Neural progenitor cell (in vitro differentiated cells): Measurements from ENCODE around the gene CPNE8. TPM values are rescaled to one million over a fixed set of nuclear protein-coding genes. Genes with fewer than 3 reads are reported as not detected.

Experiments used
- DNase-seq: peaks from one replicate; pipeline ENCODE4 v3.0.0-alpha.2; 2016; ENCODE audit warnings: low spot score
- H2AFZ ChIP-seq: fragments of 200-600 bp; sonication (generic); replicated peaks from 2 replicates; pipeline ENCODE4 v1.6.1; 2016; ENCODE audit warnings: antibody characterized with exemption
- H3F3A ChIP-seq: fragments of 200-600 bp; sonication (generic); 2 replicates; pipeline ENCODE4 v1.6.1; 2016; ENCODE audit warnings: antibody characterized with exemption, low read depth
- H3K27ac ChIP-seq: fragments of 200-600 bp; sonication (generic); 2 replicates; pipeline ENCODE4 v1.5.1; 2016; ENCODE audit warnings: mild to moderate bottlenecking
- H3K27me3 ChIP-seq: fragments of 200-600 bp; sonication (generic); 2 replicates; pipeline ENCODE4 v1.6.1; 2016; ENCODE audit warnings: mild to moderate bottlenecking, moderate library complexity
- H3K36me3 ChIP-seq: fragments of 200-600 bp; sonication (generic); 2 replicates; pipeline ENCODE4 v1.5.1; 2016
- H3K4me1 ChIP-seq: fragments of 200-600 bp; sonication (generic); 2 replicates; pipeline ENCODE4 v1.6.1; 2016; ENCODE audit warnings: mixed run types
- H3K4me2 ChIP-seq: fragments of 200-600 bp; sonication (generic); 2 replicates; pipeline ENCODE4 v1.6.1; 2016
- H3K4me3 ChIP-seq: fragments of 200-600 bp; sonication (generic); 2 replicates; pipeline ENCODE4 v1.5.1; 2016
- H3K79me2 ChIP-seq: fragments of 200-600 bp; sonication (generic); 2 replicates; pipeline ENCODE4 v1.6.1; 2016; ENCODE audit warnings: low read depth
- H3K9ac ChIP-seq: fragments of 200-600 bp; sonication (generic); 2 replicates; pipeline ENCODE4 v1.6.1; 2016
- H3K9me3 ChIP-seq: fragments of 200-600 bp; sonication (generic); 2 replicates; pipeline ENCODE4 v1.5.1; 2016; ENCODE audit warnings: low read depth
- H4K20me1 ChIP-seq: fragments of 200-600 bp; sonication (generic); 2 replicates; pipeline ENCODE4 v1.6.1; 2016; ENCODE audit warnings: low read depth
- H3K27ac Mint-ChIP-seq: 3 replicates; pipeline ENCODE4 v1.8.0; 2021; ENCODE audit warnings: mixed read lengths
- H3K27me3 Mint-ChIP-seq: 2 replicates; pipeline ENCODE4 v1.8.0; 2022; ENCODE audit warnings: low read depth, mild to moderate bottlenecking, inconsistent platforms, moderate library complexity, mixed read lengths; ENCODE audit not compliant: insufficient read depth
- H3K36me3 Mint-ChIP-seq: 3 replicates; pipeline ENCODE4 v1.8.0; 2021; ENCODE audit warnings: mixed read lengths
- H3K4me1 Mint-ChIP-seq: 3 replicates; pipeline ENCODE4 v1.8.0; 2021; ENCODE audit warnings: mixed read lengths
- H3K4me3 Mint-ChIP-seq: 3 replicates; pipeline ENCODE4 v1.8.0; 2021; ENCODE audit warnings: mild to moderate bottlenecking, moderate library complexity, mixed read lengths
- H3K9me3 Mint-ChIP-seq: 3 replicates; pipeline ENCODE4 v1.8.0; 2020; ENCODE audit warnings: mixed read lengths
- EZH2 ChIP-seq: fragments of 200-600 bp; sonication (generic); IDR thresholded peaks from 2 replicates; pipeline ENCODE4 v1.6.1; 2017; ENCODE audit warnings: antibody characterized with exemption, mild to moderate bottlenecking, moderate library complexity
- EZH2phosphoT487 ChIP-seq: fragments of 200-600 bp; sonication (generic); IDR thresholded peaks from 2 replicates; pipeline ENCODE4 v1.6.1; 2017; ENCODE audit warnings: antibody characterized with exemption
- total RNA-seq: library from RNA; depleted of rRNA; stranded (reverse); fragments of >200 nt; gene quantifications from 2 replicates; pipeline ENCODE4 v1.2.3, GENCODE V29; 2015; ENCODE audit warnings: low replicate concordance
- TF ChIP-seq, protein P1 (sequence below): fragments of 200-600 bp; sonication (generic); IDR thresholded peaks from 2 replicates; pipeline ENCODE4 v1.5.1; 2017; ENCODE audit warnings: antibody characterized with exemption, mild to moderate bottlenecking

CPNE8 gene
- total RNA-seq, 1 donor from 2014 or later = 19.5 TPM

DNA sequence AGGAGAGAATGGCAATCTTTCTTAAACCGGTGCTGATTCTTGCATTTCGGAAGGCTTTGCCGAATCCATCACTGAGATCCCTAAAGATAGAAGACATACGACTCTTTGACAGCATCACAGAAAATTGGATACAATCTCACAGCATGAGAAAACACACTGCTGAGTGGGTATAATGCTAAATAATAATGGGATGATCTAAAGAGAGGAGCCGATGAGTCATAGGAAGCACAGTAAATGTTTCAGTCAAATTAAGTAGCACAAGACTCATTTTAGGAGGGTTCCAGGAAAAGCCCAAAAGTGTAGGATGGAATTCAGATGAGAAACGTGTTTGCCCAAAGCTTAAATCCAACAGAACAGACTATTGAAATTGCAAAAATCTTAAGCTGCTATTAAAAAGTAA lies 81.7 kb downstream of the CPNE8 start:
- Mint-ChIP-seq H3K4me3 (no peak overlapping the region), H3K9me3 (no peaks in the 10 kb centered on the region), H3K27ac (peak overlapping the region; percentile 8), H3K36me3 (peaks cover 2% of the 10 kb centered on the region), H3K27me3 (no peaks in the 10 kb centered on the region), H3K4me1 (peaks cover 17% of the 10 kb centered on the region)
- H3K9me3 ChIP-seq = no peaks in the 10 kb centered on the region
- no peak overlapping the region for H3K4me2 ChIP-seq
- H4K20me1 ChIP-seq = no peaks in the 10 kb centered on the region
- H3F3A ChIP-seq = no peaks in the 10 kb centered on the region
- H2AFZ ChIP-seq = no peak overlapping the region
- H3K4me1 ChIP-seq = peaks cover 7% of the 10 kb centered on the region
- TF ChIP-seq, protein P1, sequence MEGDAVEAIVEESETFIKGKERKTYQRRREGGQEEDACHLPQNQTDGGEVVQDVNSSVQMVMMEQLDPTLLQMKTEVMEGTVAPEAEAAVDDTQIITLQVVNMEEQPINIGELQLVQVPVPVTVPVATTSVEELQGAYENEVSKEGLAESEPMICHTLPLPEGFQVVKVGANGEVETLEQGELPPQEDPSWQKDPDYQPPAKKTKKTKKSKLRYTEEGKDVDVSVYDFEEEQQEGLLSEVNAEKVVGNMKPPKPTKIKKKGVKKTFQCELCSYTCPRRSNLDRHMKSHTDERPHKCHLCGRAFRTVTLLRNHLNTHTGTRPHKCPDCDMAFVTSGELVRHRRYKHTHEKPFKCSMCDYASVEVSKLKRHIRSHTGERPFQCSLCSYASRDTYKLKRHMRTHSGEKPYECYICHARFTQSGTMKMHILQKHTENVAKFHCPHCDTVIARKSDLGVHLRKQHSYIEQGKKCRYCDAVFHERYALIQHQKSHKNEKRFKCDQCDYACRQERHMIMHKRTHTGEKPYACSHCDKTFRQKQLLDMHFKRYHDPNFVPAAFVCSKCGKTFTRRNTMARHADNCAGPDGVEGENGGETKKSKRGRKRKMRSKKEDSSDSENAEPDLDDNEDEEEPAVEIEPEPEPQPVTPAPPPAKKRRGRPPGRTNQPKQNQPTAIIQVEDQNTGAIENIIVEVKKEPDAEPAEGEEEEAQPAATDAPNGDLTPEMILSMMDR = no peak
- TF ChIP-seq EZH2 (no peak), EZH2phosphoT487 (no peak)
- no peak overlapping the region for H3K4me3 ChIP-seq
- peak overlapping the region; percentile 30 for H3K27ac ChIP-seq
- no peak overlapping the region for H3K9ac ChIP-seq
- DNase-seq = no peak
- H3K79me2 ChIP-seq = no peaks in the 10 kb centered on the region
- H3K27me3 ChIP-seq = no peaks in the 10 kb centered on the region
- H3K36me3 ChIP-seq = no peaks in the 10 kb centered on the region

DNA sequence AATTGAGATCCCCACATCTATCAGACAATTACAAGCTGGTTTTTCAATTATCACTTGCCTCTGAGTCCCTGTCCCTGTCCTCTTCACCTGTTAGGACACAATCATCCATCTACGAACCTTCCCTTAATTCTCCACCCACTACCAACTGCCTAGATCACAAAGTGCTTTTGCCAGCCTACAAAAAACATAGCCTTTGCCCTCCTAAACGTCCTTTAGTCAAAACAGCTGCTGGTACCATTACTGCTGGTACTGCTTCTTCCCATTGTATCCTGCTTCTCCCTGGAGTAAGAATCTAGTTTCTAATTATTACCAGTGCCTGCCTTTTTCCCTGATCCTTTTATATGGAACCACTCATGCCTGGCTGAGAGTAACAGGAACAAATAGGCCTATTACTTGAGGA lies 82.1 kb downstream of the CPNE8 start:
- Mint-ChIP-seq H3K4me3 (no peak overlapping the region), H3K27me3 (no peaks in the 10 kb centered on the region), H3K36me3 (peaks cover 2% of the 10 kb centered on the region), H3K27ac (no peak overlapping the region), H3K9me3 (no peaks in the 10 kb centered on the region), H3K4me1 (peaks cover 17% of the 10 kb centered on the region)
- Histone ChIP-seq H3K9me3 (no peaks in the 10 kb centered on the region), H4K20me1 (no peaks in the 10 kb centered on the region), H3K27ac (peak overlapping the region; percentile 30), H3F3A (no peaks in the 10 kb centered on the region), H3K4me2 (no peak overlapping the region), H2AFZ (no peak overlapping the region), H3K4me1 (peaks cover 7% of the 10 kb centered on the region), H3K79me2 (no peaks in the 10 kb centered on the region), H3K4me3 (no peak overlapping the region), H3K36me3 (no peaks in the 10 kb centered on the region), H3K27me3 (no peaks in the 10 kb centered on the region), H3K9ac (no peak overlapping the region)
- TF ChIP-seq EZH2phosphoT487 = no peak
- TF ChIP-seq, protein P1 = no peak
- TF ChIP-seq EZH2 = no peak
- DNase-seq = no peak

DNA sequence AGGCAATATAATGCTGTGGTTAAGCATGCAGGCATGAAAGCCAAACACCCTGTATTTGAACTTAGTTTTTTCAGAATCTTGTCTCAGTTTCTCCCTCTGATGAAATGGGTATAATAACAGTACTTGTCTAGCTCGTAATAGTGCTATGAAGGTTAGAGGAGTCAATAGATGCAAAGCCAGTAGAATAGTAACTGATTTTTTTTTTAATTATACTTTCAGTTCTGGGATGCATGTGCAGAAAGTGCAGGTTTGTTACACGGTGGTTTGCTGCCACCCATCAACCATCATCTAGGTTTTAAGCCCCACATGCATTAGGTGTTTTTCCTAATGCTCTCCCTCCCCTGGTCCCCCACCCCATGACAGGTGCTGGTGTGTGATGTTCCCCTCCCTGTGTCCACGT lies 87.4 kb downstream of the CPNE8 start:
- Histone ChIP-seq H3K9ac (no peak overlapping the region), H4K20me1 (no peaks in the 10 kb centered on the region), H3K27ac (no peak overlapping the region), H3F3A (no peaks in the 10 kb centered on the region), H3K9me3 (no peaks in the 10 kb centered on the region), H3K79me2 (no peaks in the 10 kb centered on the region), H3K4me2 (no peak overlapping the region), H3K27me3 (no peaks in the 10 kb centered on the region), H2AFZ (no peak overlapping the region), H3K4me3 (no peak overlapping the region), H3K4me1 (peaks cover 15% of the 10 kb centered on the region), H3K36me3 (no peaks in the 10 kb centered on the region)
- H3K4me3 Mint-ChIP-seq = no peak overlapping the region
- H3K9me3 Mint-ChIP-seq = no peaks in the 10 kb centered on the region
- no peak overlapping the region for H3K27ac Mint-ChIP-seq
- H3K27me3 Mint-ChIP-seq = no peaks in the 10 kb centered on the region
- H3K36me3 Mint-ChIP-seq = no peaks in the 10 kb centered on the region
- H3K4me1 Mint-ChIP-seq = peaks cover 5% of the 10 kb centered on the region
- TF ChIP-seq EZH2 (no peak), EZH2phosphoT487 (no peak)
- TF ChIP-seq, protein P1 = no peak
- no peak for DNase-seq
